ENCODE results near the gene FHIT. TPM values are rescaled to one million over a fixed set of nuclear protein-coding genes. Genes with fewer than 3 reads are reported as not detected.
A peak's percentile ranks its signal among the peaks of the same experiment; 100 is the strongest.

FHIT gene
- polyA plus RNA-seq, 1 donor = 35.8 TPM

- H3K27ac ChIP-seq (ENCODE audit: low read length) = no peak overlapping the region
- no CpG with 5 or more reads among the region's 2 CpGs for WGBS (ENCODE audit: insufficient coverage, low lambda C conversion rate)
- no peak overlapping the region for H3K4me3 ChIP-seq (ENCODE audit: low read length)
- no peak for DNase-seq
- no peaks in the 10 kb centered on the region for H3K9me3 ChIP-seq (ENCODE audit: control insufficient read depth, low read depth, low read length)
- no peaks in the 10 kb centered on the region for H3K4me1 ChIP-seq (ENCODE audit: control insufficient read depth, insufficient read depth, low read length)
- no peaks in the 10 kb centered on the region for H3K27me3 ChIP-seq (ENCODE audit: control insufficient read depth, insufficient read depth, low read length)
- H3K36me3 ChIP-seq (ENCODE audit: control insufficient read depth, insufficient read depth, low read length) = no peaks in the 10 kb centered on the region
These were observed 913.8 kb downstream of the FHIT start for GRCh38 chr3:60337421-60337820.

GRCh38 chr3:60336061-60336460 is 915.2 kb downstream of the FHIT start:
- no peak overlapping the region for H3K27ac ChIP-seq (ENCODE audit: low read length)
- H3K27me3 ChIP-seq (ENCODE audit: control insufficient read depth, insufficient read depth, low read length) = no peaks in the 10 kb centered on the region
- no peaks in the 10 kb centered on the region for H3K36me3 ChIP-seq (ENCODE audit: control insufficient read depth, insufficient read depth, low read length)
- H3K4me3 ChIP-seq (ENCODE audit: low read length) = no peak overlapping the region
- H3K4me1 ChIP-seq (ENCODE audit: control insufficient read depth, insufficient read depth, low read length) = no peaks in the 10 kb centered on the region
- no peaks in the 10 kb centered on the region for H3K9me3 ChIP-seq (ENCODE audit: control insufficient read depth, low read depth, low read length)
- no peak for DNase-seq
- 100% methylated on average over 1 of the region's 2 CpGs for WGBS (ENCODE audit: insufficient coverage, low lambda C conversion rate)

GRCh38 chr3:60333710-60334109 is 917.5 kb downstream of the FHIT start:
- no peaks in the 10 kb centered on the region for H3K27me3 ChIP-seq (ENCODE audit: control insufficient read depth, insufficient read depth, low read length)
- DNase-seq = no peak
- no peak overlapping the region for H3K27ac ChIP-seq (ENCODE audit: low read length)
- WGBS (ENCODE audit: insufficient coverage, low lambda C conversion rate) = 86% methylated on average over 1 of the region's 1 CpG
- H3K4me1 ChIP-seq (ENCODE audit: control insufficient read depth, insufficient read depth, low read length) = no peaks in the 10 kb centered on the region
- no peaks in the 10 kb centered on the region for H3K36me3 ChIP-seq (ENCODE audit: control insufficient read depth, insufficient read depth, low read length)
- H3K9me3 ChIP-seq (ENCODE audit: control insufficient read depth, low read depth, low read length) = no peaks in the 10 kb centered on the region
- H3K4me3 ChIP-seq (ENCODE audit: low read length) = no peak overlapping the region

GRCh38 chr3:60330107-60330506 is 921.1 kb downstream of the FHIT start:
- no peaks in the 10 kb centered on the region for H3K36me3 ChIP-seq (ENCODE audit: control insufficient read depth, insufficient read depth, low read length)
- no peak overlapping the region for H3K4me3 ChIP-seq (ENCODE audit: low read length)
- H3K27me3 ChIP-seq (ENCODE audit: control insufficient read depth, insufficient read depth, low read length) = no peaks in the 10 kb centered on the region
- no peaks in the 10 kb centered on the region for H3K4me1 ChIP-seq (ENCODE audit: control insufficient read depth, insufficient read depth, low read length)
- H3K27ac ChIP-seq (ENCODE audit: low read length) = no peak overlapping the region
- WGBS (ENCODE audit: insufficient coverage, low lambda C conversion rate) = no CpG with 5 or more reads among the region's 6 CpGs
- no peaks in the 10 kb centered on the region for H3K9me3 ChIP-seq (ENCODE audit: control insufficient read depth, low read depth, low read length)
- DNase-seq = no peak

- Histone ChIP-seq H3K4me1 (ENCODE audit: control insufficient read depth, insufficient read depth, low read length) (peaks cover 7% of the 10 kb centered on the region), H3K4me3 (ENCODE audit: low read length) (no peak overlapping the region), H3K27me3 (ENCODE audit: control insufficient read depth, insufficient read depth, low read length) (no peaks in the 10 kb centered on the region), H3K36me3 (ENCODE audit: control insufficient read depth, insufficient read depth, low read length) (no peaks in the 10 kb centered on the region), H3K27ac (ENCODE audit: low read length) (no peak overlapping the region), H3K9me3 (ENCODE audit: control insufficient read depth, low read depth, low read length) (no peaks in the 10 kb centered on the region)
- no CpG with 5 or more reads among the region's 5 CpGs for WGBS (ENCODE audit: insufficient coverage, low lambda C conversion rate)
- peak; percentile 43 to 67 for DNase-seq
These were observed 925.6 kb downstream of the FHIT start for GRCh38 chr3:60325610-60326170.

- no peak overlapping the region for H3K27ac ChIP-seq (ENCODE audit: low read length)
- DNase-seq = no peak
- no peaks in the 10 kb centered on the region for H3K36me3 ChIP-seq (ENCODE audit: control insufficient read depth, insufficient read depth, low read length)
- H3K4me3 ChIP-seq (ENCODE audit: low read length) = no peak overlapping the region
- WGBS (ENCODE audit: insufficient coverage, low lambda C conversion rate) = 100% methylated on average over 1 of the region's 3 CpGs
- H3K4me1 ChIP-seq (ENCODE audit: control insufficient read depth, insufficient read depth, low read length) = peaks cover 7% of the 10 kb centered on the region
- no peaks in the 10 kb centered on the region for H3K27me3 ChIP-seq (ENCODE audit: control insufficient read depth, insufficient read depth, low read length)
- no peaks in the 10 kb centered on the region for H3K9me3 ChIP-seq (ENCODE audit: control insufficient read depth, low read depth, low read length)
These were observed 927.6 kb downstream of the FHIT start for GRCh38 chr3:60323651-60324050.

- WGBS (ENCODE audit: insufficient coverage, low lambda C conversion rate) = no CpG with 5 or more reads among the region's 7 CpGs
- Histone ChIP-seq H3K4me1 (ENCODE audit: control insufficient read depth, insufficient read depth, low read length) (peaks cover 7% of the 10 kb centered on the region), H3K27ac (ENCODE audit: low read length) (no peak overlapping the region), H3K4me3 (ENCODE audit: low read length) (no peak overlapping the region), H3K36me3 (ENCODE audit: control insufficient read depth, insufficient read depth, low read length) (no peaks in the 10 kb centered on the region), H3K9me3 (ENCODE audit: control insufficient read depth, low read depth, low read length) (no peaks in the 10 kb centered on the region), H3K27me3 (ENCODE audit: control insufficient read depth, insufficient read depth, low read length) (no peaks in the 10 kb centered on the region)
- no peak for DNase-seq
These were observed 928.1 kb downstream of the FHIT start for GRCh38 chr3:60323180-60323579.

- no peak overlapping the region for H3K4me3 ChIP-seq (ENCODE audit: low read length)
- H3K27ac ChIP-seq (ENCODE audit: low read length) = peak overlapping the region; percentile 38
- H3K9me3 ChIP-seq (ENCODE audit: control insufficient read depth, low read depth, low read length) = no peaks in the 10 kb centered on the region
- H3K36me3 ChIP-seq (ENCODE audit: control insufficient read depth, insufficient read depth, low read length) = no peaks in the 10 kb centered on the region
- DNase-seq = peak; percentile 43 to 67
- H3K4me1 ChIP-seq (ENCODE audit: control insufficient read depth, insufficient read depth, low read length) = peaks cover 7% of the 10 kb centered on the region
- no peaks in the 10 kb centered on the region for H3K27me3 ChIP-seq (ENCODE audit: control insufficient read depth, insufficient read depth, low read length)
- 60% methylated on average over 2 of the region's 4 CpGs for WGBS (ENCODE audit: insufficient coverage, low lambda C conversion rate)
These were observed 928.9 kb downstream of the FHIT start for GRCh38 chr3:60322298-60322856.

- H3K27ac ChIP-seq (ENCODE audit: low read length) = no peak overlapping the region
- peaks cover 9% of the 10 kb centered on the region for H3K4me1 ChIP-seq (ENCODE audit: control insufficient read depth, insufficient read depth, low read length)
- no peak overlapping the region for H3K4me3 ChIP-seq (ENCODE audit: low read length)
- no peaks in the 10 kb centered on the region for H3K9me3 ChIP-seq (ENCODE audit: control insufficient read depth, low read depth, low read length)
- H3K36me3 ChIP-seq (ENCODE audit: control insufficient read depth, insufficient read depth, low read length) = no peaks in the 10 kb centered on the region
- no peaks in the 10 kb centered on the region for H3K27me3 ChIP-seq (ENCODE audit: control insufficient read depth, insufficient read depth, low read length)
- 100% methylated on average over 2 of the region's 9 CpGs for WGBS (ENCODE audit: insufficient coverage, low lambda C conversion rate)
- no peak for DNase-seq
These were observed 931.9 kb downstream of the FHIT start for GRCh38 chr3:60319179-60319858.

GRCh38 chr3:60316121-60316797 is 935.0 kb downstream of the FHIT start:
- no peak overlapping the region for H3K27ac ChIP-seq (ENCODE audit: low read length)

More at GRCh38 chr3:60316121-60316797, 935.0 kb downstream of the FHIT start:
- Histone ChIP-seq H3K36me3 (ENCODE audit: control insufficient read depth, insufficient read depth, low read length) (no peaks in the 10 kb centered on the region), H3K4me1 (ENCODE audit: control insufficient read depth, insufficient read depth, low read length) (peaks cover 12% of the 10 kb centered on the region), H3K4me3 (ENCODE audit: low read length) (no peak overlapping the region), H3K27me3 (ENCODE audit: control insufficient read depth, insufficient read depth, low read length) (no peaks in the 10 kb centered on the region), H3K9me3 (ENCODE audit: control insufficient read depth, low read depth, low read length) (no peaks in the 10 kb centered on the region)
- no peak for DNase-seq

Measured in large intestine (tissue), 3 donors.